GM18519 (cell line): ENCODE data around the gene TRMO.
"Not testable (repeated sequence)": the region's sequence is repeated elsewhere in the genome, so short reads cannot be mapped to it uniquely, and the experiment has no call there.

ENCODE experiments used
- ATAC-seq: cut with Tn5 transposase; IDR thresholded peaks from one replicate; pipeline ENCODE4 v1.9.1; 2021; ENCODE audit warnings: mild to moderate bottlenecking, moderate library complexity; ENCODE audit not compliant: unreplicated experiment, low FRiP score

TRMO gene

GRCh38 chr9:97921959-97922724 is at the start of gene TRMO:
Gene TRMO, minus strand, starts transcription at chr9:97922500. Its CDS starts 7 bp downstream, at chr9:97922493.
- ATAC-seq = peak; percentile 58

GRCh38 chr9:97970165-97970564 is 47.9 kb upstream of the TRMO start:
- no peak for ATAC-seq

GRCh38 chr9:97969014-97969413 is 46.7 kb upstream of the TRMO start:
- no peak for ATAC-seq

- ATAC-seq = no peak
Observed at GRCh38 chr9:97966493-97966892, 44.2 kb upstream of the TRMO start.

- ATAC-seq = no peak
Observed at GRCh38 chr9:97964901-97965300, 42.6 kb upstream of the TRMO start.

GRCh38 chr9:97963232-97963631 is 40.9 kb upstream of the TRMO start:
- no peak for ATAC-seq

GRCh38 chr9:97962575-97962974 is 40.3 kb upstream of the TRMO start:
- ATAC-seq = no peak

- no peak for ATAC-seq
Observed at GRCh38 chr9:97962136-97962535, 39.8 kb upstream of the TRMO start.

- ATAC-seq = no peak
Observed at GRCh38 chr9:97961361-97961760, 39.1 kb upstream of the TRMO start.

- not testable (repeated sequence) for ATAC-seq
Observed at GRCh38 chr9:97960678-97961328, 38.5 kb upstream of the TRMO start.

GRCh38 chr9:97959585-97959984 is 37.3 kb upstream of the TRMO start:
- no peak for ATAC-seq

- ATAC-seq = no peak
Observed at GRCh38 chr9:97958812-97959511, 36.7 kb upstream of the TRMO start.

- ATAC-seq = no peak
Observed at GRCh38 chr9:97956331-97956730, 34.0 kb upstream of the TRMO start.

GRCh38 chr9:97954550-97954989 is 32.3 kb upstream of the TRMO start:
- ATAC-seq = no peak

GRCh38 chr9:97950873-97951272 is 28.6 kb upstream of the TRMO start:
- not testable (repeated sequence) for ATAC-seq

GRCh38 chr9:97947094-97947493 is 24.8 kb upstream of the TRMO start:
- not testable (repeated sequence) for ATAC-seq

GRCh38 chr9:97945470-97945869 is 23.2 kb upstream of the TRMO start:
- not testable (repeated sequence) for ATAC-seq

- no peak for ATAC-seq
Observed at GRCh38 chr9:97944612-97945011, 22.3 kb upstream of the TRMO start.

GRCh38 chr9:97943308-97943855 is 21.1 kb upstream of the TRMO start:
- ATAC-seq = no peak

GRCh38 chr9:97941323-97941722 is 19.0 kb upstream of the TRMO start:
- ATAC-seq = no peak

- ATAC-seq = no peak
Observed at GRCh38 chr9:97940741-97941140, 18.4 kb upstream of the TRMO start.
